Suprapubic skin (tissue), 4 donors: ENCODE measurements around the gene NEK6.

Source experiments
- EP300 ChIP-seq: sonication (generic); formaldehyde crosslinking; IDR thresholded peaks from one replicate; pipeline ENCODE4 v1.6.1; 2017; ENCODE audit warnings: antibody characterized with exemption
- POLR2A ChIP-seq, 2 donors: fragments of 450-650 bp; IDR thresholded peaks; one replicate each; pipeline ENCODE4 v1.6.1; 2017; ENCODE audit warnings: antibody characterized with exemption in 2 of 2, mild to moderate bottlenecking in 2 of 2, moderate library complexity in 2 of 2
- POLR2AphosphoS5 ChIP-seq, 3 donors: sonication (generic); formaldehyde crosslinking; IDR thresholded peaks; one replicate each; pipeline ENCODE4 v1.6.1; 2017; ENCODE audit warnings: antibody characterized with exemption in 3 of 3
- TF ChIP-seq, protein P1 (sequence below), 2 donors: fragments of 200-600 bp in 1 of 2; fragments of 450-650 bp in 1 of 2; sonication (generic) in 1 of 2; IDR thresholded peaks; one replicate each; pipeline ENCODE4 v1.5.1; 2016 to 2019; ENCODE audit warnings: antibody characterized with exemption in 2 of 2, mild to moderate bottlenecking in 1 of 2, moderate library complexity in 1 of 2

DNA sequence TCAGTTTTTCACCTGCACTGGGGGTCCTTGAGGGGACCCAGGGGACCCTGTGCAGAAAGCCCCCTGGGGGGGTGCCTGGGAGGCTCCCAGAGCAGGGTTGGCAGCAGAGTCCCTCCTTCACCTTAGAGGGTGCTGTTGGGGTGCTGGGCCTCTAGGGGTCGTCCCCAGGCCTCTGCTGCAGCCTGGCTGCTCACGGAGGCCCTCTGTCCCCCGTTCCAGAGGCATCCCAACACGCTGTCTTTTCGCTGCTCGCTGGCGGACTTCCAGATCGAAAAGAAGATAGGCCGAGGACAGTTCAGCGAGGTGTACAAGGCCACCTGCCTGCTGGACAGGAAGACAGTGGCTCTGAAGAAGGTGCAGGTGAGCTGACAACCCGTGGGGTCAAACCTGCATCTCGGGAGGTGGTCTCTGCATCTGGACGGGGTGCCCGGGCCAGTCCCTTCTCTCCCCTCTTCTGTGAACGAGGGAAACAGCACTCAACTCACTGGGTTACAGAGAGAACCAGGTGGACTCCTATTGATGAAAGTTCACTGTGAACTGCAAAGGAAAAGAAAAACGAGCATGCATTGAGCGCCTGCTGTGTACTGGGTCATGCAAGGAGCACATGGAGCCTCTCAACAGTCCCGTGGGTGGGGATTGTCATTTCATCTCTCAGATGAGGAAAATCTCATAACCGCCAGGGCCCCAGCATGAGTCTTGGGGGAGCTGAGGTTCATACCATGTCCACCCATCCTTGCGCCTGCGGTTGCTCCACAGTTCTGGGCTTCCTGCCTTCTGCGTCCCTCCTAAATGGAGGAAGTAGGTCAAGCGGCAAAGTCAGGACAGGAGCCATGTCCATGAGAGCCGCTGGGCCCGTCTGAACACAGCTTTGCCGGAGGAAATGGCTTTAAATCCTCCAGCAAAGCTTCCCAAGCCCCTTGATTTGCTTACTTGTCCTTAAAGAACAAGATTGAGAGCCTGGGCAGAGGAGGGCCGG is 54.8 kb downstream of the NEK6 start:
- TF ChIP-seq, protein P1, sequence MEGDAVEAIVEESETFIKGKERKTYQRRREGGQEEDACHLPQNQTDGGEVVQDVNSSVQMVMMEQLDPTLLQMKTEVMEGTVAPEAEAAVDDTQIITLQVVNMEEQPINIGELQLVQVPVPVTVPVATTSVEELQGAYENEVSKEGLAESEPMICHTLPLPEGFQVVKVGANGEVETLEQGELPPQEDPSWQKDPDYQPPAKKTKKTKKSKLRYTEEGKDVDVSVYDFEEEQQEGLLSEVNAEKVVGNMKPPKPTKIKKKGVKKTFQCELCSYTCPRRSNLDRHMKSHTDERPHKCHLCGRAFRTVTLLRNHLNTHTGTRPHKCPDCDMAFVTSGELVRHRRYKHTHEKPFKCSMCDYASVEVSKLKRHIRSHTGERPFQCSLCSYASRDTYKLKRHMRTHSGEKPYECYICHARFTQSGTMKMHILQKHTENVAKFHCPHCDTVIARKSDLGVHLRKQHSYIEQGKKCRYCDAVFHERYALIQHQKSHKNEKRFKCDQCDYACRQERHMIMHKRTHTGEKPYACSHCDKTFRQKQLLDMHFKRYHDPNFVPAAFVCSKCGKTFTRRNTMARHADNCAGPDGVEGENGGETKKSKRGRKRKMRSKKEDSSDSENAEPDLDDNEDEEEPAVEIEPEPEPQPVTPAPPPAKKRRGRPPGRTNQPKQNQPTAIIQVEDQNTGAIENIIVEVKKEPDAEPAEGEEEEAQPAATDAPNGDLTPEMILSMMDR (IDR thresholded peaks at IDR 0.05): no peak
- TF ChIP-seq POLR2A (IDR thresholded peaks at IDR 0.05) (no peak), POLR2AphosphoS5 (IDR thresholded peaks at IDR 0.05) (no peak), EP300 (no peak)
